ENCODE data around the gene C3orf49. TPM values are rescaled to one million over a fixed set of nuclear protein-coding genes. Genes with fewer than 3 reads are reported as not detected.
A peak's percentile ranks its signal among the peaks of the same experiment; 100 is the strongest.

The C3orf49 gene
- total RNA-seq, 3 donors from 2014 or later, result not detected

DNA sequence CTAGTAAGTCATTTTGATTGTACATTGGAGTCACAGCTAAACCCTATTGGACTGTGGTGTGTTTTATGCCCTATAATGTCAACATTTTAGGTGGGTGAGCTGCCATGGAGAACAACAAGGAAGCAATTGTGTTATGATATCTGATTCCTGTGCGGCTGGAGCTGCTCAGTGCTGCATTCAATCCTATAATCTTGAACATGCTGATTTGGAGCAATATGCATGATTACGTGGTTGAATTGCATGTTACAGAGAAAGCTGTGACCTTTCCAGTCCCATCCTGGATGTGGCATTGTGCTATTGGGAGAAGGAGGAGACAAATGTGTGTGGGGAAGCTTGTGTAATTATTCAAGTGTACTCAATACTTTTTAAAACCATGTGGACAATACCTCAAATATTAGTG lies 20.1 kb upstream of the C3orf49 start:
- TF ChIP-seq, protein P1, sequence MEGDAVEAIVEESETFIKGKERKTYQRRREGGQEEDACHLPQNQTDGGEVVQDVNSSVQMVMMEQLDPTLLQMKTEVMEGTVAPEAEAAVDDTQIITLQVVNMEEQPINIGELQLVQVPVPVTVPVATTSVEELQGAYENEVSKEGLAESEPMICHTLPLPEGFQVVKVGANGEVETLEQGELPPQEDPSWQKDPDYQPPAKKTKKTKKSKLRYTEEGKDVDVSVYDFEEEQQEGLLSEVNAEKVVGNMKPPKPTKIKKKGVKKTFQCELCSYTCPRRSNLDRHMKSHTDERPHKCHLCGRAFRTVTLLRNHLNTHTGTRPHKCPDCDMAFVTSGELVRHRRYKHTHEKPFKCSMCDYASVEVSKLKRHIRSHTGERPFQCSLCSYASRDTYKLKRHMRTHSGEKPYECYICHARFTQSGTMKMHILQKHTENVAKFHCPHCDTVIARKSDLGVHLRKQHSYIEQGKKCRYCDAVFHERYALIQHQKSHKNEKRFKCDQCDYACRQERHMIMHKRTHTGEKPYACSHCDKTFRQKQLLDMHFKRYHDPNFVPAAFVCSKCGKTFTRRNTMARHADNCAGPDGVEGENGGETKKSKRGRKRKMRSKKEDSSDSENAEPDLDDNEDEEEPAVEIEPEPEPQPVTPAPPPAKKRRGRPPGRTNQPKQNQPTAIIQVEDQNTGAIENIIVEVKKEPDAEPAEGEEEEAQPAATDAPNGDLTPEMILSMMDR (IDR thresholded peaks at IDR 0.05), result no peak
- DNase-seq (peak in 1 of 3 donors; percentile 9), ATAC-seq (peak; percentile 79)
- Histone ChIP-seq H3K36me3 (ENCODE audit: low read depth) (no peaks in the 10 kb centered on the region), H3K4me1 (ENCODE audit: low read depth) (no peaks in the 10 kb centered on the region), H3K9me3 (no peaks in the 10 kb centered on the region), H3K4me3 (no peak overlapping the region)
- intact Hi-C loops (cut with DNase I, micrococcal nuclease), result loop anchor here in 1 of 2 donors (10.0 kb wide), 1 partner anchor 444 kb away; no protein-coding TSS in a partner anchor

DNA sequence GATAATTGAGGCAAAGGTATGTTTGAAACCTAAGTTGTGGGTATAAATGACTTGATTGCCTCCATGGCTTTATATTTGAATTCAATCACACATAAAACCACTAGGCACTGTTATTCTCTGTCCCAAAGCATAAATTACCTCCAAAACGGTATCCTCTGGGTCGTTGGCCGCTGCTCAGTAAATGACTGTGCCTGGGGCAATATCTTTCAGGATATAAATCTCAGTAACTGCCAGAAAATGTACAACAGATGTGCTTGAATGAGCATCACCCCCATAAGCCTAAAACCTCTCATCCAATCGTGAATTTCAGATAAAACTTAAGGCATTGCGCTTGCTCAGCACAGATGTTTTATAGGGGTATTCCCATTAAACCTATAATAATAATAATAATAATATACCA lies 19.0 kb upstream of the C3orf49 start:
- intact Hi-C loops (cut with DNase I, micrococcal nuclease), result no loop called here
- H3K4me1 ChIP-seq (ENCODE audit: low read depth), result no peaks in the 10 kb centered on the region
- H3K4me3 ChIP-seq, result no peak overlapping the region
- TF ChIP-seq, protein P1 (IDR thresholded peaks at IDR 0.05), result no peak
- ATAC-seq (no peak), DNase-seq (no peak)
- no peaks in the 10 kb centered on the region for H3K9me3 ChIP-seq
- no peaks in the 10 kb centered on the region for H3K36me3 ChIP-seq (ENCODE audit: low read depth)

DNA sequence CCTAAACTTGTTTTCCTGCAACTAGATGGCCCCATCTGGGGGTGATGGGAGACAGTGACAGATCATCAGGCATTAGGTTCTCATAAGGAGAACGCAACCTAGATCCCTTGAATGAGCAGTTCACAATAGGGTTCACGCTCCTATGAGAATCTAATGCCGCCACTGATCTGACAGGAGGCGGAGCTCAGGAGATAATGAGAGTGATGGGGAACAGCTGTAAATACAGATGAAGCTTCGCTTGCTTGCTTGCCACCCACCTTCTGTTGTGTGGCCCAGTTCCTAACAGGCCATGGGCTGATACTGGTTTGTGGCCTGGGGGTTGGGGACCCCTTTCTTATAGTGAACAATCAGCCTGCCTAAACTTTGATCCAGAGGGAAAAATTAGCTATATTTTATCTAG lies 15.2 kb upstream of the C3orf49 start:
- no peaks in the 10 kb centered on the region for H3K36me3 ChIP-seq (ENCODE audit: low read depth)
- DNase-seq, result no peak
- H3K4me3 ChIP-seq, result no peak overlapping the region
- no peaks in the 10 kb centered on the region for H3K9me3 ChIP-seq
- H3K4me1 ChIP-seq (ENCODE audit: low read depth), result no peaks in the 10 kb centered on the region
- ATAC-seq, result no peak
- intact Hi-C loops (cut with DNase I, micrococcal nuclease), result no loop called here
- TF ChIP-seq, protein P1 (IDR thresholded peaks at IDR 0.05), result no peak

DNA sequence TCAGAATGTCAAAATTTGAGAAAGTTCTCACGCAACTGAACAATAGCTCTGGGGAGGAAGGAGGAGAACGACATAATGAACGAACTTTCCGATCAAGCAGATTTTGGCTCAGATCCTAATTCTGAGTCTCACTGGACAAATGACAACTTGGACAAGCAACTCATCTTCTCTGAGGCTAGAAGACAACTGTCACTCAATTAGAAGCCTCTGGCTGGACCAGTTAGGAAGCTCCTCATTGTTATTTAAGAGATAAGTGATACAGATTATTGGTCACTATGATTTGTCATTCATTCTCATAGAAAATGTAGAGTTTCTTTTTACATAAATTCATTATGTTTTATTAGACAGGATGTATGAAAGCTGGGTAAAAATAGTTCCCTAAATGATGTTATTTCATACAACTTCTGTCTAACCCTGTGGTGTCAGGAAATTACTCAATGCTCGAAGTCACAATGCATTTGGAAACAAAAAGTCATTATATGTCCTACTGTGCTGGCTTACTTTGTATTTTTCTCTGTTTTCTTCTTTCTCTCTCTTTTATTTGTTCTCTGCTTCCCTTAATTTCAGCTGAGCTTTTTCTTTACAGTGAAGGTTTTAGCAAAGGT lies 11.0 kb upstream of the C3orf49 start:
- Histone ChIP-seq H3K9me3 (no peaks in the 10 kb centered on the region), H3K4me1 (ENCODE audit: low read depth) (no peaks in the 10 kb centered on the region), H3K36me3 (ENCODE audit: low read depth) (no peaks in the 10 kb centered on the region), H3K4me3 (no peak overlapping the region)
- intact Hi-C loops (cut with DNase I, micrococcal nuclease), result no loop called here
- DNase-seq (no peak), ATAC-seq (no peak)
- TF ChIP-seq, protein P1 (IDR thresholded peaks at IDR 0.05), result no peak

DNA sequence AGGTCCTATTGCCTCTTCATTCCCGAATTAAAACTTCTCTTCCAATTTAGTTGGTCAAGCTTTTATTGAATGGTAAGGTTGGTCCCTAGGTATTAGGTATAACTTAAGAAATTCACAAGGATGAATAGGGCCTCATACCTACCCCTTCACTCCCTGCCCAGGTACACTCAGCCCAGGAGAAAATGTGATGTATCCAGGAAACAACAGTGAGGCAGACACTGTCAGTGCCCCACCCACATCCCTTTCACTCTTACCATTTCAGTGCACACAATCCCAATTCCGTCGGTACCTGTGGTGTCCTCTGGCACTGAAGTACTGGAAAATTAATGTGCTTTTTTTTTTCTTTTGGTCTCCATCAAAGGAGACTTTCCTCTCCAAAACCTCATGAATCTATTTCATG lies 10.5 kb upstream of the C3orf49 start:
- Histone ChIP-seq H3K36me3 (ENCODE audit: low read depth) (no peaks in the 10 kb centered on the region), H3K9me3 (no peaks in the 10 kb centered on the region), H3K4me3 (no peak overlapping the region), H3K4me1 (ENCODE audit: low read depth) (no peaks in the 10 kb centered on the region)
- intact Hi-C loops (cut with DNase I, micrococcal nuclease), result no loop called here
- ATAC-seq (peak; percentile 32), DNase-seq (no peak)
- TF ChIP-seq, protein P1 (IDR thresholded peaks at IDR 0.05), result no peak

DNA sequence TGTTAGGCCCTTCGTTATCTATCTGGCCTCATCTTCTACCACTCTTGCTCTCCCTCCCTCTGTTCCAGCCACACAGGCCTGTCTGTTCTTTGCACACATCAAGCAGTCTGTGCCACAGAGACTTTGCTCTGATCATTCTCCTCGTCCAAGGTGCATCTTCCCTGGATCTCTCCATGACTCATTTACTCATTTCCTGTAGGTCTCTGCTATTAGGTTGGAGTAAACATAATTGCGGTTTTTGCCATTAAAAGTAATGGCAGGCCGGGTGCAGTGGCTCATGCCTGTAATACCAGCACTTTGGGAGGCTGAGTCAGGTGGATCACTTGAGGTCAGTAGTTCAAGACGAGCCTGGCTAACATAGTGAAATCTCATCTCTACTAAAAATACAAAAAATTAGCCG lies 9.5 kb upstream of the C3orf49 start:
- ATAC-seq (peak; percentile 53), DNase-seq (no peak)
- intact Hi-C loops (cut with DNase I, micrococcal nuclease), result no loop called here
- Histone ChIP-seq H3K4me3 (no peak overlapping the region), H3K36me3 (ENCODE audit: low read depth) (no peaks in the 10 kb centered on the region), H3K4me1 (ENCODE audit: low read depth) (no peaks in the 10 kb centered on the region), H3K9me3 (no peaks in the 10 kb centered on the region)
- TF ChIP-seq, protein P1 (IDR thresholded peaks at IDR 0.05), result no peak

All from mucosa of descending colon (tissue), 3 donors.